Left lung (tissue), 10 donors: ENCODE data around the gene EPHB2. TPM values are rescaled to one million over a fixed set of nuclear protein-coding genes. Genes with fewer than 3 reads are reported as not detected.

Experiments
- ATAC-seq: fragments of 200-7000 bp; cut with Tn5 transposase; one replicate; pipeline ENCODE4 v1.9.1; 2020; ENCODE audit warnings: moderate library complexity
- DNase-seq, 4 donors: peaks; one replicate each; pipeline ENCODE4 v3.0.0-alpha.2; 2013 to 2020
- H3K27ac ChIP-seq, 2 donors: fragments of 200-600 bp; sonication (generic) in 1 of 2; one replicate each; pipeline versions ENCODE4 v1.5.0 to v1.8.0; 2020 to 2021
- H3K27me3 ChIP-seq, 2 donors: fragments of 200-600 bp; sonication (generic) in 1 of 2; one replicate each; pipeline versions ENCODE4 v1.5.0 to v1.8.0; 2020 to 2021
- H3K36me3 ChIP-seq, 2 donors: fragments of 200-600 bp; sonication (generic) in 1 of 2; one replicate each; pipeline versions ENCODE4 v1.5.0 to v1.8.0; 2020 to 2021
- H3K4me1 ChIP-seq, 2 donors: fragments of 200-600 bp; one replicate each; pipeline ENCODE4 v1.8.0; 2021
- H3K4me3 ChIP-seq, 2 donors: fragments of 200-600 bp; sonication (generic) in 1 of 2; one replicate each; pipeline versions ENCODE4 v1.5.0 to v1.8.0; 2020 to 2021; ENCODE audit warnings: mild to moderate bottlenecking in 1 of 2
- H3K9me3 ChIP-seq, 2 donors: fragments of 200-600 bp; sonication (generic) in 1 of 2; one replicate each; pipeline versions ENCODE4 v1.5.0 to v1.8.0; 2020 to 2021
- CTCF ChIP-seq, 2 donors: fragments of 200-600 bp; sonication (generic) in 1 of 2; IDR thresholded peaks; one replicate each; pipeline versions ENCODE4 v1.5.0 to v1.8.0; 2021; ENCODE audit warnings: antibody characterized with exemption in 2 of 2
- intact Hi-C, 2 donors: fragments of 100-400 bp; cut with DNase I; formaldehyde crosslinking; loops; one replicate each; pipeline versions ENCODE4 v1.11.2 to v1.14.2; 2022
- polyA plus RNA-seq, 6 donors: library from polyadenylated mRNA; unstranded; fragments of 120-200 nt; gene quantifications; one replicate each; pipeline ENCODE4 v1.2.1, GENCODE V29; 2013; ENCODE audit not compliant: insufficient read length in 6 of 6
- total RNA-seq, 2 donors: library from RNA; stranded (reverse); fragmentation: NEBNext Ultra II Directional; extraction: Animal tissue kit (Norgen Biotek cat#: 25700); gene quantifications; one replicate each; pipeline ENCODE4 v1.2.1, GENCODE V29; 2021
- donor health status: DM: no; HTN: yes; CAD: no.
- donor health status: DM: no; HTN: no; CAD: no.

Gene EPHB2
- total and polyA plus RNA-seq, 8 donors, result 11.3 to 21.0 (median 17.2) TPM

GRCh38 chr1:22888320-22889075 lies 177.9 kb downstream of the EPHB2 start:
- TF ChIP-seq CTCF (IDR thresholded peaks at IDR 0.05), result no peak
- H3K27ac ChIP-seq, result no peak overlapping the region
- ATAC-seq, result peak; percentile 15
- no peak for DNase-seq
- intact Hi-C loops, result no loop called here
- no peaks in the 10 kb centered on the region for H3K36me3 ChIP-seq
- no peak overlapping the region for H3K4me3 ChIP-seq
- H3K4me1 ChIP-seq, result no peaks in the 10 kb centered on the region
- no peaks in the 10 kb centered on the region for H3K9me3 ChIP-seq
- H3K27me3 ChIP-seq, result peaks cover 0 to 8% of the 10 kb centered on the region in 2 donors

GRCh38 chr1:22889213-22889827 lies 178.7 kb downstream of the EPHB2 start:
- ATAC-seq (peak; percentile 74), DNase-seq (peak in 1 of 4 donors; percentile 35)
- no peaks in the 10 kb centered on the region for H3K4me1 ChIP-seq
- no peaks in the 10 kb centered on the region for H3K9me3 ChIP-seq
- no peak overlapping the region for H3K4me3 ChIP-seq
- H3K36me3 ChIP-seq, result no peaks in the 10 kb centered on the region
- TF ChIP-seq CTCF (IDR thresholded peaks at IDR 0.05), result peak; percentile 43 to 74
- H3K27me3 ChIP-seq, result peaks cover 0 to 8% of the 10 kb centered on the region in 2 donors
- H3K27ac ChIP-seq, result no peak overlapping the region
- intact Hi-C loops, result no loop called here

GRCh38 chr1:22892789-22893188 lies 182.2 kb downstream of the EPHB2 start:
- no peak for ATAC-seq
- Histone ChIP-seq H3K27ac (no peak overlapping the region), H3K4me3 (no peak overlapping the region), H3K36me3 (no peaks in the 10 kb centered on the region), H3K27me3 (peaks cover 0 to 8% of the 10 kb centered on the region in 2 donors), H3K9me3 (no peaks in the 10 kb centered on the region), H3K4me1 (no peaks in the 10 kb centered on the region)
- intact Hi-C loops, result no loop called here
- TF ChIP-seq CTCF (IDR thresholded peaks at IDR 0.05), result no peak
- no peak for DNase-seq

GRCh38 chr1:22893292-22893691 lies 182.7 kb downstream of the EPHB2 start:
- Histone ChIP-seq H3K4me3 (no peak overlapping the region), H3K4me1 (no peaks in the 10 kb centered on the region), H3K36me3 (no peaks in the 10 kb centered on the region), H3K27me3 (peaks cover 0 to 8% of the 10 kb centered on the region in 2 donors), H3K9me3 (no peaks in the 10 kb centered on the region), H3K27ac (no peak overlapping the region)
- ATAC-seq, result no peak
- TF ChIP-seq CTCF (IDR thresholded peaks at IDR 0.05), result no peak
- intact Hi-C loops, result no loop called here
- no peak for DNase-seq

GRCh38 chr1:22895357-22895756 lies 184.7 kb downstream of the EPHB2 start:
- H3K4me3 ChIP-seq, result no peak overlapping the region
- no peaks in the 10 kb centered on the region for H3K4me1 ChIP-seq
- DNase-seq (no peak), ATAC-seq (no peak)
- intact Hi-C loops, result no loop called here
- no peak overlapping the region for H3K27ac ChIP-seq
- no peak for TF ChIP-seq CTCF (IDR thresholded peaks at IDR 0.05)
- no peaks in the 10 kb centered on the region for H3K36me3 ChIP-seq
- peaks cover 0 to 1% of the 10 kb centered on the region in 2 donors for H3K27me3 ChIP-seq
- no peaks in the 10 kb centered on the region for H3K9me3 ChIP-seq
